ENCODE results near the gene IL27RA. TPM values are rescaled to one million over a fixed set of nuclear protein-coding genes. Genes with fewer than 3 reads are reported as not detected.

Gene IL27RA
- total RNA-seq, result 4.3 TPM

DNA sequence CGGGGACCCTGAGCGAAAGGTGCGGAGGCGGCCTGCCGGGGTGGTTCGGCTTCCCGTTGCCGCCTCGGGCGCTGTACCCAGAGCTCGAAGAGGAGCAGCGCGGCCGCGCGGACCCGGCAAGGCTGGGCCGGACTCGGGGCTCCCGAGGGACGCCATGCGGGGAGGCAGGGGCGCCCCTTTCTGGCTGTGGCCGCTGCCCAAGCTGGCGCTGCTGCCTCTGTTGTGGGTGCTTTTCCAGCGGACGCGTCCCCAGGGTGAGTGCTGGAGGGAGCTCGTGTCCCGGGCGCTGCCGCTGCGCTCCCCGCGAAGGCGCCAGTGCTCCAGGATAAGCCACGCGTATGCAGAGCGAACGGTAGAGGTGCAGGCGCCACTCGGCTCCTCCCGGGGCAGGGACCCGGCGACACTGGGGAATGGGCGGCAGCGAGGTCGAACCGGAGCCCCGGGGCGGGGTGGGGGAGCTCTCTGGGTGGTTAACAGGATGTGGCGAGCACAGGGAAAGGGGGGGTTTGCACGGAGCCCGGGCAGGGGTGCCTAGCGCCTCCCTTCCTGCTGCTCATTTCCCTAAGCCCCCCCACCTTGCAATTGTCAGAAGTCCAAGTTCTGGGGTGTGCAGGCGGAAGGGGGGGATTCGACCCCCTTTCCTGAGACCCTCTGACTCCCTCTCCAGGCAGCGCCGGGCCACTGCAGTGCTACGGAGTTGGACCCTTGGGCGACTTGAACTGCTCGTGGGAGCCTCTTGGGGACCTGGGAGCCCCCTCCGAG, at the start of gene IL27RA:
Gene IL27RA (plus strand): TSS at position 44 of the 762 bp plus-strand sequence. CDS start 111 bp downstream, at position 155.
- peak; percentile 71 for DNase-seq

DNA sequence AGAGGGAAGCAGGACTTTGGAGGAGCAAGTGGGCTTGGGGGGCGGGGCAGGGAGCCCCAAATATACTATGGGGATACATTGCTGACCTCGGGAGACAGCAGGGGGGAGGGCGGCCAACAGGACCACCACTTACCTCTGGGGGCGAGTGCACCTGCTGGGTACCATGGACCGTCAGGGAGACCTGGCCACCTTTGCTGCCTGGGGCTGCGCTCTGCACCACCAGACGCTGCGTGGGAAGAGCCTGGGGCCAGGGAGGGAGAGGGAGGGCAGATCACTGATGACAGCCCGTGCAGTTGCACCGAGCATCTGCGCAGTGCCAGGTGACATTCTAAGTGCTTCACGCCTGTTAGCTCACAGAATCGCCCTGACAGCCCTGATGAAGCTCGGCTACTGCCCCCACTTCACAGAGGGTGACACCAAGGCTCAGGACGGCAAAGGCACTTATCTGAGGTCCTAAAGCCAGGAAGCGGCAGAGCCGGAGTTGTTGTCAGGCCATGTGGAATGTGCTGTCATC, 49.5 kb upstream of the IL27RA start:
- DNase-seq, result no peak

DNA sequence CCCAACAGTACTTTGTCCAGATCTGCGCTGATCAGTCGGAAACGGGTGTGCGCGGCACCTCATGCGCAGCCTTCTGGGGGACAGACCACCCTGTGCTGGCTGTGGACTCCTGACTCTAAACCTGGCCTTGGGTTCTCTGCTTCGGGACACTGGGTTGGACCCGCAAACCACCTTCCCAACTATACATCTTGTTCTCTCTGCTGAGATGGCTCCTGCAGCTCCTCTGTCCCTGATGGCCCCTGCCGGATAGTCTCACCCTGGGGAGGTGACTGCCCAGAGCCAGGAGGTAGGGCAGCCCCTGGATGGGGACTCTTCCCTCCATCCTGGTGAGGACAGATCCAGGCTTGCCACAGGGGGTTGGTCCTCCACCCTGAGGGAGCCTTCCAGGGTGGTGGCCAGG, 48.8 kb upstream of the IL27RA start:
- no peak for DNase-seq

DNA sequence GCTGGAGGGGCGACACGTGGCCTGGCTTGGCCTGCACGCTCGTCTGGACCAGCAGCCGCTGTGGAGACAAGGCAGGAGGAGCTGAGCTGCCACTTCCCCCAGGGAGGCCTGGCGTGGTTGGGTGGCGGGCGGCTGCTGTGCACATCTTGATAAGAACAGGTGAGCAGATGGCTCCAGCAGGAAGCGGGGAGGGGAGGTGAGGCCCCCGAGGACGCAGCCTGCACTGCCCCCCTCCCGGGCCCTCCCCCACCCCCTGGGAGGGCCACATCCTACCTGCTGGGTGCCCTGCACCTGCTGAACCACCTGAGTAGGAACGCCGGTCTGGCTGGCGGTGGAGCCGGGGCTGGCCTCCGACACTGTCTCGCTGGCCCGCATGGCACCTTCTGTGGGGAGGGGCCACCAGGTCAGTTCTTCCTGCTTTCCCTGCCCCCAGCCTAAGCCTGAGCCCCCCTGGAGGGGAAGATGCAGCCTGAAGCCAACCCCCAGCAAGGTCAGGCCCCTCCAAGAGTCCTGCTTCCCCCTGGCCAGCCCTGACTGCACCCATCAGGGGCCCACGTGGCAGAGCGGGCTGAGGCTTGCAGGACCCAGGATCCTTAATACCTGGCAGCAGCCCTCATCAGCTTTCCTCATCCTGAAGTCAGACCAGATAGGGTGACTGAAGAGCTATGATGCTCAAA, 48.2 kb upstream of the IL27RA start:
- no peak for DNase-seq

DNA sequence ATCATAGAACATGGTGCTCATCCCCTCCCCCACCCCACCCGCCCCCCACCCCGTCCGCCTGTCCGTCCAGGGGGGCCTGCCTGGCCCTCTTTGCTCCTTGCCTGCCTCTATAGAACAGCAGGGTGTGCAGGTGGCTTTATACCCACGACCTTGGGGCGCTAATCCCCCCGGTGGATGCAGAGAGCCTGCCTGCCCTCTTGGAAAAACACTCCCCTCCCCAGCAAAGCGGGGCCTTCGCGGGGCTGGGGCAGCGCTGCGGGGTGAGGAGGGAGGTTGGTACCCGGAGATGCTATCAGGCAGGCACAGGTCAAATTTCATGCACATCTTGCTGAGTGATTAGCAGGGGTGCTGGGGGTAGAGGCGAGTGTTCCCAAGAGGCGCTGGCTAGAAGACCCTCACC, 47.4 kb upstream of the IL27RA start:
- DNase-seq, result no peak

DNA sequence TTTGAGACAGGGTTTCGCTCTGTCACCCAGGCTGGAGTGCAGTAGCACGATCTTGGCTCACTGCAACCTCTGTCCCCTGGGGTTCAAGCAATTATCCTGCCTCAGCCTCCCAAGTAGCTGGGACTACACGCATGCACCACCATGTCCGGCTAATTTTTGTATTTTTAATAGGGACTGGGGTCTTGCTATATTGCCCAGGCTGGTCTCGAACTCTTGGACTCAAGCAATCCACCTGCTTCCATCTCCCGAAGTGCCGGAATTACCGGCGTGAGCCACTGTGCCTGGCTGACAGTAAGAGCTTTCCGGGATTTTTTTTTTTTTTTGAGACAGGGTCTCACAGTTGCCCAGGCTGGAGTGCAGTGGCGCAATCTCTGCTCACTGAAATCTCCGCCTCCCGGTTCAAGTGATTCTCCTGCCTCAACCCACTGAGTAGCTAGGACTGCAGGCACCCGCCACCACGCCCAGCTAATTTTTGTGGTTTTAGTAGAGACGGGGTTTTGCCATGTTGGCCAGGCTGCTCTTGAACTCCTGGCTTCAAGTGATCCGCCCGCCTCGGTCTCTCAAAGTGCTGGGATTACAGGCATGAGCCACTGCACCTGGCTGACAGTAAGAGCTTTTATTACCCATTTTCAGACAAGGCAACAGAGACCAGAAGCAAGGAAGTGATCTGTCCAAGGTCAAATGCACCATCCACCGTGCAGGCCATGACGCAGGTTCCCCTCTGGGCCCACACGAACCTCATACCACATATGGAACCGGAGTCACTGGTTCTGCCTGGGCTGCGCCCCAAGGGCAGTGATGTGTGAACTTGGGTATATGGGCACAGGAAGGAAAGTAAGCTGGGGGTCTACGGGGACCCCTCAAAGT, 46.5 kb upstream of the IL27RA start:
- DNase-seq, result no peak

DNA sequence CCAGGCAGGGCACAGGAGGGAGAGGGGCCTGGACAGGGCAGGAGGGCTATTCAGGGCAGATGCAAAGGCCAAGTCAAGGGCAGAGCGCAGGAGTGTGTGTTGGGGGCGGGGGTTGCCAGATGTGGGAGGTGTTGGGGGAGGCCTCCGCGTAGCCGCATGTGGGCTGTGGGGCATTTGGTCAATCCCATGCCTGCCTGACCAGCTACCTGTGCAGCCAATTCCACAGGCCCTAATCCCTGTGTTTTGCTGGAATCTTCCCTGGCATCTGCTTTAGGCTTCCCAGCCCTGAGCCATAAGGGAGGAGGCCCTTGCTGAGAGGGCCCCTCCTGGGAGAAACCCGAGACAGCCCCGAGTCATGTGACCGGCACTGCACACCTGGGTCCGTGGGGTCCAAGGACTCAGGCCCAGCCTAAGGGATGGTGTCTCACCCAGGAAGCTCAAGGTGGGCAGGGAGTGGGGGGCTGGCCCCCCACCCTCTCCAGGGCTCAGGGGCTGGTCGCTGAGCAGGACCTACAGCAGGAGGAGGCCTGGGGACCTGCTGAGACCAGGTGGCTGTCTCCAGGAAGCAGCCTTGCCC, 45.7 kb upstream of the IL27RA start:
- no peak for DNase-seq

DNA sequence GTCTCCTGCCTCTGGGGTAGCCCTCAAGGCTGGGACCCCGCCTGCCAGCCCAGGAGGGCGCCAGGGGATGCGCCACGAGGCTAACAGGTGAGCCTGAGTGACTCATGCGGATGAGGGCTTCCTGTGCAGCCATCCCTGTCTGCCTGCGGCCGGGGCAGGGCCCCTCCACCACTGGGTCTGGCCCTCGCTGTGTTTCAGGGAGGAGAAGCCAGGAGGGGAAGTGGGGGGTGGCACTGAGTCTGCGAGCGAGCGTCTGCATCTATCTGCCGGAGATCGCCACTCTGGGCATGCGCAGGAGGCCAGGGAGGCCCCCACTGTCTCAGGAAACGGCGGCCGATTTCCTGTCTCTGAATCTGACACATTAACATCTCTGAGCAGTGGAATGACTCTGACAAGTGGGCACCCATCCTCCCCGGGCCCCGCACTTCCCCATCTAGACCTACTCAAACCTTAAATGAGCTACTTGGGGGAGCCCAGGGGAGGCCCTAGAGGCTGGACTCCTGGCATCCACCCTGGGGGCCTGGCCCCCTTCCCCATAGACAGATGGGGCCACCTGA, 45.1 kb upstream of the IL27RA start:
- peak; percentile 81 for DNase-seq

DNA sequence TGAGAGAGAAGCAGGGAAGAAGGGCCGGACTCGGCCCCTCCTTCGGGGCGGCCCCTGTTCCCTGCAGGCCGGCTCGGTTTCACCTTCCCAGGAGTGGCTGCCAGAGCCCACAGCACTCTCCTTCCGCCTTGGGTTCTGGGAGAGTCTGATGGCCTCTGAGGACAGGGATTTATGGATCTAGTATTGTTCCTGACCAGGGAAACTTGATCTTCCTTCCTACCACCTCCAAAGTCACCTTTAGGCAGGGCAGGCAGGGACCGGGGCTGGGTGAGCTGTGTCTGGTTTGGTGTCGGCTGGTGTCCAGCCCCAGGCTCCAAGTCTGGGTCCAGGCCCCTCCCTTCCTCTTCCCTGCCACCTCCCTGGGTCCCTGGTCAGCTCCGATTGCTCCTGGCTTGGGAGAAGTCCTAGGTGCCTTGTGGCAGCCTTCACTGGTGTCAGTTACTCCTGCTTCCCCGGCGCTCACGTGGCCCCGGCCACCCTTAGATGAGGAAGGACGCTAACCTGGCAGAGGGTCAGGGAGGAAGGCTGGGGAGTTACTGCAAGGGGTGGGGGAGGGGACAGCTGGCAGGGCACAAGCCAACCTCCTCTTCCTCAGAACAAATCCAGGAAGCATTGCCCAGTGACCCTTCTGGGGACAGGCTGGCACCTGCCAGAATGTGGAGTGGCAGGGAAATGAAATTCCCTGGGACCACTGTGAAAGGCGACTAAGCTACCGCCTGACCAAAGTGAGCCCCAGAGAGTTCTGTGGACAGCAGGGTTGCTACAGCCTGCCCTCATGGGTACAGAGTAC, 44.3 kb upstream of the IL27RA start:
- DNase-seq, result no peak

DNA sequence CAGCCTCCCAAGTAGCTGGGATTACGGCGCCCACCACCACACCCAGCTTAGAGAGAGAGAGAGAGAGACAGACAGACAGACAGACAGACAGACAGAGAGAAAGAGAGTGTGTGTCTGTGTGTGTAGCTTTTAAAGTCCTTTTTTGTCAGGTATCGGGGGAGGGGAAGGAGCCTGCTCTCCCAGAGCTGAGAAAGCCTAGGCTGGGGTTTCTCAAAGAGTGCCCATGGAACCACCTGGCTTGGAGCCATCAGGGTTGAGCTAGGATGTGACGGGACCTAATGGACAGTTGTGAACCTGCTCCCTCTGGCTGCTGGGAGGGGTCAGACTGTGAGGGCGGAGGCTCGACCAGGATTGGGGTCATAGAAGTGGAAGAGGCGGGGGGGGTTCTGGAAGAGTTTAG, 42.1 kb upstream of the IL27RA start:
- DNase-seq, result no peak

DNA sequence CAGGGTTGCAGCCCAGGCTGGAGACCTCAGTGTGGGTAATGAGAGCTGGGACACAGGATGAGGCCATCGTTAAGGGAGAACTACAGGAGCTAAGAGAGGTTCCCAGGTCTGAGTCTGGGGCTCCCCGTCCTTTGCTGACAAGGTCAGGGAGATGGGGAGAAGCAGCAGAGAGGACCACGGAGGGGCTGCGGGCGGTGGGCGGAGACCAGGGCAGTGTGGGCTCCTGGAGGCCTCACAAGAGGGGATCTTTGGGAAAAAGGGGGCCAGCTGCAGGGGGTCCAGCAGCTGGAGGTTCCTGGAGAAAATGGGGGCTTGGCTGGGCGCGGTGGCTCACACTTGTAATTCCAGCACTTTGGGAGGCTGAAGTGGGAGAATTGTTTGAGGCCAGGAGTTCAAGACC, 41.5 kb upstream of the IL27RA start:
- DNase-seq, result no peak

DNA sequence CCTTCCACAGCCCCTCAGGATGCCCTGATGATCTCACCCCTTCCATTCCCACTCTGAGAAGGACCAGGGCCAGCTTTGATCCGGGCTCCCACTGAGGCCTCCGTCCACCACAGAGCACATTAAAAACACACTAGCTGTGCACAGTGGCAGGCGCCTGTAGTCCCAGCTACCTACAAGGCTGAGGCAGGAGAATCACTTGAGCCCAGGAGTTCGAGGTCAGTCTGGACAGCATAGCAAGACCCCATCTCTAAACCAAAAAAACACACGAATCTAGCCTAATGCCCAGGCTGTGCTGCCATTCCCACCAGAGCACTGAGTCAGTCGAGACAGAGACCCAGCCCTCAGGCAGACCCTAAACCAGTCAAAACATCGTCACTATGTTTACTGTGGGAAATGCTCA, 39.5 kb upstream of the IL27RA start:
- no peak for DNase-seq

DNA sequence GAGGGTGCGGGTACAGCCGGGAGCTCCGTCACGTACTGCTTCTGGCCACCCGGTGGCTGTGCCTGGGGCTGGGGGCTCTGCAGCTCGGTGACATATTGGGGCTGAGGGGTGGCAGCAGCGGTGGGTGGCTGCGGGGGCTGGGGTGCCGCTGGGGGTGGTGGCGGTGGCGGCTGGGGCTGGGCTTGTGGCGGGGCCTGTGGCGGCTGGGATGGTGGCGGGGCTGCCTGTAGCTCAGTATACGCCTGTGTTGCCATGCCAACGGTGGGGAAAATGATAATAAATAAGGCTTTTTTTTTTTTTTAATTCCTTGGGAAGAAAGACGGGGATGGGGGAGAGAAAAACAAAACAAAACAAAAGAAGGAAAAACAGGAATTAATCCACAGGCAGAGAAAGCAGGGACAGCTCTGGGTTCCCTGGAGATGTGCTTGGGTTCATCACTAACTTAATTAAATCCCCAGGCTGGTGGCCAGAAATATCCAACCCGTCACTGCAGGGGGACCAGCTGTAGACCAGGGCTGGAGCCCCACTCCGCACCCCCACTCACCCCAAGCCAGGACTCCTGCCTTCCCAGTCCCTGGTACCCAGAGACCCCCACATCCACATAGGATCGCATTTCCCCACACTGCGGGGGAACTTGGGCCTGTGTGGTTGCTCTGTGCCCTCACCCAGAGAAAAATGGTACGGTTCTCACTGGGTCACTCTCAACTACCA, 37.8 kb upstream of the IL27RA start:
- DNase-seq, result no peak

DNA sequence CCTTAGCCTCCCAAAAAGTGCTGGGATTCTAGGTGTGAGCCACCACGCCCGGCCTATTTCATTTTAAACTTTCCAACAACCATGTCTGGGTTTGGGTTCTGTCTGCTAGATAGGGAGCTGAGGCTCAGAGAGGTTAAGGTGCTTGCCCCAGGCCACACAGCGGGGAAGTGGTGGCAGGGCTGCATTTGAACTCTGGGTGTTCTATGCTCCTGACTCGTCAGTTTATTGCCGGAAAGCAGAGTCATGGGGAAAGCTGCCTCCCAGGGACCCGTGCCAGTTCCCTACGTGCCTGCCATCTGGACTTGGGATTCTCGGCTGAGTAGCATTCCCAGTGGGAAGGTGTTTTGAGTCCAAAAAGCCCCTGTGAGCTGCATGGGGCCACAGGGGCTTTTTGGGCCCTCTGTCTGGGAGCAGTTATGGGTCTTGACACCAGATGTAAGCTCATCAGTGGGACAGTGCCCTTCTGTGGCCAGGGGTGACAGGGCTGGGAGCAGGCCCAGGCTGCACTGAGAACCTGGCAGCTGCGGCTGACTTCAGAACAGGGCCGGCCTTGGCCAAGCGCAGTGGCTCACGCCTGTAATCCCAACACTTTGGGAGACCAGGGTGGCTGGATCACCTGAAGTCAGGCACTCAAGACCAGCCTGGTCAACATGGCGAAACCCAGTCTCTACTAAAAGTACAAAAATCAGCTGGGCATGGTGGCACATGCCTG, 36.4 kb upstream of the IL27RA start:
- DNase-seq, result no peak

DNA sequence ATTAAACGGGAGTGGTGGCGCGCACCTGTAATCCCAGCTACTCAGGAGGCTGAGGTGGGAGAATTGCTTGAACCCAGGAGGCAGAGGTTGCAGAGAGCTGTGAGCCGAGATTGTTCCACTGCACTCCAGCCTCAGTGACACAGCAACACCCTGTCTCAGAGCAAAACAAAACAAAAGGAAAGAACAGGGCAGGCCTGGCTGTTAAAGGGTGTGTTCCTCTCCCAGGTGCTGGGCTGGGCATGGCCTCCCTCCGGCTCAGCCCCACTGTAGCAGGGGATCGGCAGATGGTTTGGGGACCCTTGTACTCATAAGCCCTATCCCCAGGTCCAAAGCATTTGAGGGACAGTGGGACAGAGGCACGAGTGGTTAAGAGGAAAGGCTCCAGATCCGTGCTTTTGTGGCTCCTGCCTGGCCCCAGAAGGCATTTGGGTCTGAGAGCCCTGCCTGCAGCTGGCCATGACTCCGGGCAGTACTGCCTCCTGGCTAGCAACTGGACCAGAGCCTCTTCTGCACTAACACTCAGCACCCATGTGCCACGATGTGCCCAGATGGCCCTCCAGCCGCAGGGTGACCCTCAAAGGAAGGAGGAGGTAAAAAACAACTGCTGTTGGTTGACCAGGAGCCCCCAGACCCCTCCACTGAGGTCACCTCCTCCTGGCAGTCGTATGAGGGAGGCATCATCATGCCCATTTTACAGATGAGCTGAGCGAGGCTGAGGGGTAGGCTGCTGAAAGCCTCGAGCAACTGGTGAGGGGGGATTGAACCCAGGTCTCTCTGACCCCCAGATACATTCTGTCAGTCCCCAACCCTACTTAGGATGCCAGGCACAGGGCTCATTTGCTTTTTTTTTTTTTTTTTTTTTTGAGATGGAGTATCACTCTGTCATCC, 35.4 kb upstream of the IL27RA start:
- no peak for DNase-seq

DNA sequence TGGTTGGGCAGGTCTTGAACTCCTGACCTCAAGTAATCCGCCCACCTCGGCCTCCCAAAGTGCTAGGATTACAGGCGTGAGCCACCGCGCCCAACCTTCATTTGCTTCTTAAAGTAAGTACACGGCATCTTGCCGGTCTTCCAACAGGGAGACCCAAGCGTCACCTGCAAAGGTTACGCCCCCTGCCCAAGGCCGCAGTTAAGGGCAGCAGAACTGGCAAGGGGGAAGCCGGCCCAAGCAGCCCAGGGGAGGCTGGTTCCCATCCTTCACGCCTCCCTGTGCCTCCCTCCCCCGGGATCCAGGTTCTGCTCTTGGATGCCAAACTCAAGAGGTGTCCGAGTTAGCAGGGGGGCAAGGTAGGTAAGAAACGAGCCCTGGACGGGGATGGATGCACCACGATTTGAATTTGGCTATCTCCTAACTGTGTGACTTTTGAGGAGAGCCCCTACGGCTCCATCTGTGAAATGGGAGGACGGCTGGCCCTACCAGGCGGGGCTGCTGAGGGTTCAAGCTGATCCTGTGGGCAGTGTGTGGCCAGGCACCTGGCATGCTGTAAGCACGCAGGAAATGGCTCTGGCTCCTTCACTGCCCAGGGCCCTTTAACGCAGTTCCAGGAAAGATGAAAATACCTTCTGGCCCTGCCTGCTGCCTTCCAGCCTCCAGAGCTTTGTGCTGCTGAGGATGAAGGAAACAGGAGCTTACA, 34.5 kb upstream of the IL27RA start:
- DNase-seq, result no peak

DNA sequence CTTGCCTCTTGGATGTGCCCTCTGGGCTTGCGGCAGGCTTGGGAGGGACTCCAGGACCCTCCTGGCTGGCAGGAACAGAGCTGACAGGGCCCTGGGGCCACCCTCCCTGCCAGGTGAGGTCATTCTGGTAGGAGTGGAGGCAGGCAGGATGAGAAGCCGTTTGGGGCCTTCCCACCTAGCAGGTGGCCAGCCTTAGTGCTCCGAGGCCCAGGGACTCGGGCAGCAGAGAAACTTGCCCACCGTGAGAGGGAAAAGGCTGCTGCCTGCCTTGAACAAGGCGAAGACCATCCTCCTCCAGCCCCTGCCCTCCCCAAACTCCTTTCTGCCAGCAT, 34.0 kb upstream of the IL27RA start:
- DNase-seq, result no peak

DNA sequence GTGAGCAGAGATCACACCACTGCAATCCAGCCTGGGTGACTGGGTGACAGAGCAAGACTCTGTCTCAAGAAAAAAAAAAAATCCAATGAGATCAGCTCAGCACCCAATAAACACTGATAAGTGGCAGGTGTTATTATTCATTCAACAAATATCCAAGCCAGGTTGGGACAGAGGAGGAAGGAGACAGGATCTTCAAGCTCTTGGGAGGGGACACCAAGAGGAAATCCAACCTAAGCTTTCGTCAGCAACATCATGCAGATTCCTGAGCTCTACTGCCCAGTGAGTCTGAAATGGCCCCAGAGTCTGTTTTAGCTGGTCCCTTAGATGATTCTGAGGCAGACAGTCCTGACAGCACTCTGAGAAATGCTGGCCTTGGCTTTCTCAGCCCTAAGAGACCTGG, 33.1 kb upstream of the IL27RA start:
- no peak for DNase-seq
